Mucosa of descending colon (tissue), 3 donors: ENCODE measurements around the gene TMEM204. TPM values are rescaled to one million over a fixed set of nuclear protein-coding genes. Genes with fewer than 3 reads are reported as not detected.

Experiments
- ATAC-seq: fragments of 200-7000 bp; cut with Tn5 transposase; one replicate; pipeline ENCODE4 v1.9.1; 2020; ENCODE audit warnings: mild to moderate bottlenecking, moderate library complexity
- DNase-seq, 3 donors: peaks; one replicate each; pipeline ENCODE4 v3.0.0-alpha.2; 2020
- H3K36me3 ChIP-seq: fragments of 200-600 bp; one replicate; pipeline ENCODE4 v1.8.0; 2021; ENCODE audit warnings: low read depth, mild to moderate bottlenecking
- H3K4me1 ChIP-seq: fragments of 200-600 bp; one replicate; pipeline ENCODE4 v1.8.0; 2021; ENCODE audit warnings: low read depth, mild to moderate bottlenecking
- H3K4me3 ChIP-seq: fragments of 200-600 bp; one replicate; pipeline ENCODE4 v1.8.0; 2021; ENCODE audit warnings: mild to moderate bottlenecking
- H3K9me3 ChIP-seq: fragments of 200-600 bp; one replicate; pipeline ENCODE4 v1.8.0; 2021; ENCODE audit warnings: mild to moderate bottlenecking
- intact Hi-C, 2 donors: fragments of 100-400 bp; cut with DNase I in 1 of 2; cut with micrococcal nuclease in 1 of 2; formaldehyde crosslinking; loops; one replicate each; pipeline versions ENCODE4 v1.11.0 to v1.11.1; 2022; cut with DNase I, micrococcal nuclease
- total RNA-seq, 3 donors: library from RNA; stranded (reverse); fragmentation: NEBNext Ultra II Directional in 2 of 3; extraction: Animal tissue kit (Norgen Biotek cat#: 25700) in 2 of 3; gene quantifications; one replicate each; pipeline versions ENCODE4 v1.2.1 to v1.2.4, GENCODE V29; 2021 to 2023
- TF ChIP-seq, protein P1 (sequence below): fragments of 200-600 bp; IDR thresholded peaks from one replicate; pipeline ENCODE4 v1.8.0; 2022; ENCODE audit warnings: antibody characterized with exemption, mild to moderate bottlenecking
- donor health status: DM: no; HTN: no; CAD: no; lungs with moderate emphysema.
- donor health status: DM: no; HTN: no; CAD: no.
- donor health status: DM: no; HTN: yes; CAD: no.

TMEM204 gene
- total RNA-seq, 3 donors from 2014 or later: 3.4 to 10.3 (median 5.0) TPM

DNA sequence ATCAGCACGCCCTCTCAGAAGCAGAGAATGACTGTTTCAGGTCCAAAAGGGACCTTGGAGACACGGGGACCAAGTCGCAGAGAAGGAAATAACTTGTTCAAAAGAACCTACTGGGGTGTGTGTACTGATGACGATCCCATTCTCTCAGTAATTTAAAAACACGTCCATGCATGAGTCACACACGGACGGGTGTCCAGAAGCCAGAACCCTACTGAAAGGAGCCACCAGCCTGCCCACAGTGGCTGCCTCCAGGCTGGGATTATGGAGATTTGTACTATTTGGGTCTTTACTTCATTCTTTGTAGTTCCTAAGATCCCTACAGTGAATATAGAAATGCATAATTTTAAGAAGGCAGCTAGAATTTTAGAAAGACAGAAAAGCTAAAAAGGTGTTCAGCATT is 27.8 kb downstream of the TMEM204 start:
- intact Hi-C loops: no loop called here
- no peaks in the 10 kb centered on the region for H3K36me3 ChIP-seq
- no peak for ATAC-seq
- TF ChIP-seq, protein P1, sequence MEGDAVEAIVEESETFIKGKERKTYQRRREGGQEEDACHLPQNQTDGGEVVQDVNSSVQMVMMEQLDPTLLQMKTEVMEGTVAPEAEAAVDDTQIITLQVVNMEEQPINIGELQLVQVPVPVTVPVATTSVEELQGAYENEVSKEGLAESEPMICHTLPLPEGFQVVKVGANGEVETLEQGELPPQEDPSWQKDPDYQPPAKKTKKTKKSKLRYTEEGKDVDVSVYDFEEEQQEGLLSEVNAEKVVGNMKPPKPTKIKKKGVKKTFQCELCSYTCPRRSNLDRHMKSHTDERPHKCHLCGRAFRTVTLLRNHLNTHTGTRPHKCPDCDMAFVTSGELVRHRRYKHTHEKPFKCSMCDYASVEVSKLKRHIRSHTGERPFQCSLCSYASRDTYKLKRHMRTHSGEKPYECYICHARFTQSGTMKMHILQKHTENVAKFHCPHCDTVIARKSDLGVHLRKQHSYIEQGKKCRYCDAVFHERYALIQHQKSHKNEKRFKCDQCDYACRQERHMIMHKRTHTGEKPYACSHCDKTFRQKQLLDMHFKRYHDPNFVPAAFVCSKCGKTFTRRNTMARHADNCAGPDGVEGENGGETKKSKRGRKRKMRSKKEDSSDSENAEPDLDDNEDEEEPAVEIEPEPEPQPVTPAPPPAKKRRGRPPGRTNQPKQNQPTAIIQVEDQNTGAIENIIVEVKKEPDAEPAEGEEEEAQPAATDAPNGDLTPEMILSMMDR: no peak
- H3K4me1 ChIP-seq: no peaks in the 10 kb centered on the region
- H3K4me3 ChIP-seq: no peak overlapping the region
- DNase-seq: no peak
- H3K9me3 ChIP-seq: no peaks in the 10 kb centered on the region

DNA sequence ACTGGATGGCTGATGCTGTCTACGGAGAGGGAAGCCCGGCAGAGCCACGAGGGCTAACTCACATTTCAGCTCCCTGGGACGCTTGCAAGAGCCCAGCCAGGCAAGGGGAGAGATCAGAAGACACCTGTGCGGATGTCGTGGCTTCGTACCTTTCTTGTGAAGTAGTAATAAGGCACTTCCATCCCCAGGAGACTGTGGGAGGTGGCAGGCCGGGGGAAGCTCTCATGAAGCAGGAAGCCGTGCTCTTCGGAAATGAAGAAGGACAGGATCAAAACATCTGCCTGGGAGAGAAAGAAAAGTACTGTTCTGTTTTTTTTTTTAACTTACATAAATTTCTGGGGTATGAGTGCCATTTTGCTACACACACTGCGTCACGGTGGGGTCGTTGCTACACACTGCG is 28.4 kb downstream of the TMEM204 start:
- TF ChIP-seq, protein P1: no peak
- Histone ChIP-seq H3K36me3 (no peaks in the 10 kb centered on the region), H3K4me3 (no peak overlapping the region), H3K9me3 (no peaks in the 10 kb centered on the region), H3K4me1 (no peaks in the 10 kb centered on the region)
- DNase-seq (no peak), ATAC-seq (no peak)
- intact Hi-C loops: no loop called here

DNA sequence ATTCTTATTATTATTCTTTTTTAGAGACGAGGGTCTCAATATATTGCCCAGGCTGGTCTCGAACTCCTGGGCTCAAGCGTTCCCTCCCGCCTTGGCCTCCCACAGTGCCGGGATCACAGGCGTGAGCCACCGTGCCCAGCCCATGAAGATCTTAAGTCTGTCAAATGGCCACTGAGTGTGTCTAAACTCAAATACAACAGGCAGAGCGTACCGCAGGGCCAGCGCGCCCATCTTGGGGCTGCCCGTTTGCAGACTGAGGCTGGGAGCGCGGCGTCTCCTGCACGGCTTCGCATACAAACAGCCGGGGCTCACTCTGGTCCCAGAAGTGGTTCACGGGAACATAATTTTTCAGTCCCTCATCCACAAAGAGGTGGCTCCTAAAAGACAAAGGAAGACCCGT is 30.3 kb downstream of the TMEM204 start:
- Histone ChIP-seq H3K4me1 (no peaks in the 10 kb centered on the region), H3K4me3 (no peak overlapping the region), H3K9me3 (no peaks in the 10 kb centered on the region), H3K36me3 (no peaks in the 10 kb centered on the region)
- ATAC-seq (no peak), DNase-seq (no peak)
- TF ChIP-seq, protein P1: no peak
- intact Hi-C loops: no loop called here

DNA sequence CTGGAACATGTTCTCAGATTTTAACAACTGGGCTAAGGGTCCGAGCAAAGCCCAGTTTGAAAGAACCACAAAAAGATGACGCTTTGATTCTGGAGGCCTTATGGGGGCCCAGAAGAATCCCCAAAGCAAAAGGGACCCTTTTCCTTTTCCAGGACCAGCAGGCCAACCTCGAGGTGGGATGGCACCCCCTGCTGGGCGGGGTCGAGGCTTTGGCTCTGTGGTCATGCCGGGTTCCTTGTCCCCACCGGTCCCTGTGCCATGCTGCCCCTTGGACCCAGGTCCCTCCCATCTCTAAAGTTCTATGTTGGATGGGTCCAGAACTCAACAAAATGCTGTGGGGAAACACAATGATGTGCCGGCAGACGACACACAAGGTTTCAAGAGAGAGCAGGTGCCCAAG is 30.9 kb downstream of the TMEM204 start:
- Histone ChIP-seq H3K36me3 (no peaks in the 10 kb centered on the region), H3K9me3 (no peaks in the 10 kb centered on the region), H3K4me3 (no peak overlapping the region), H3K4me1 (no peaks in the 10 kb centered on the region)
- DNase-seq (no peak), ATAC-seq (no peak)
- TF ChIP-seq, protein P1: no peak
- intact Hi-C loops: no loop called here

DNA sequence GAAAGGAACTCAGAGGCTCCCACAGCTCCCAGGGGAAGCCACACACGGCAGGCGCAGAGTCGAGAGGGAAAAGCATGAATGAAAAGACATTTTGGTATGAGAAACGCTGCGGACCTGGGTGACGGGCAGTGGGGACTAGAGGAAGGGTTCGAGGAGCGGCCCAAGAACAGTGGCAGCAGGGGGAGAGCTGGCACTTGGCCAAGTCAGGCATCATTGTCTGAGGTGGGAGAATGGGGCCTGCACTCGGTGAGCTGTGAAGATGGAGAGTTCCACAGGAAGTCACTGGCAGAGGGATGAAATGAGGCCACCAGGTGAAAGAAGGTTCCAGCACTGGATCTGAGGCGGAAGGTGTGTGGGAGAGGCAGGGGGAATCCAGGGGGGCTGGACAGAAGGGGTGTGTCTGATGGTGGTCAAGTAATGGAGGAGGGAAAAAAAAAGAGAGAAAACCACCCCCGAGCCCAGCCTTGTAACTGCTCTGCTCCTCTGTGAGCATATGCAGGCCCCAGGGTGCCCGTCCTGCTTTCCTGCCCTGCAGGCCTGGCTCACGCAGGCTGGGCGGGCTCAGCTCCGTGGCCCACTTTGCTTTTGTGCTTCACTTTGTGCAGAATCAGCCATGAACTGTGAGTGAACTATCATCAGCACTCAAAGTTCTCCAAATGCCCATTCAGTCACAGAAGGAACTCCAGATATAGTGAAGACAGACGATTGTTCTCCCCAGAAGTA is 31.8 kb downstream of the TMEM204 start:
- H3K9me3 ChIP-seq: no peaks in the 10 kb centered on the region
- DNase-seq: no peak
- H3K4me1 ChIP-seq: no peaks in the 10 kb centered on the region
- no peak for ATAC-seq
- no peak overlapping the region for H3K4me3 ChIP-seq
- TF ChIP-seq, protein P1: no peak
- no peaks in the 10 kb centered on the region for H3K36me3 ChIP-seq
- intact Hi-C loops: no loop called here

DNA sequence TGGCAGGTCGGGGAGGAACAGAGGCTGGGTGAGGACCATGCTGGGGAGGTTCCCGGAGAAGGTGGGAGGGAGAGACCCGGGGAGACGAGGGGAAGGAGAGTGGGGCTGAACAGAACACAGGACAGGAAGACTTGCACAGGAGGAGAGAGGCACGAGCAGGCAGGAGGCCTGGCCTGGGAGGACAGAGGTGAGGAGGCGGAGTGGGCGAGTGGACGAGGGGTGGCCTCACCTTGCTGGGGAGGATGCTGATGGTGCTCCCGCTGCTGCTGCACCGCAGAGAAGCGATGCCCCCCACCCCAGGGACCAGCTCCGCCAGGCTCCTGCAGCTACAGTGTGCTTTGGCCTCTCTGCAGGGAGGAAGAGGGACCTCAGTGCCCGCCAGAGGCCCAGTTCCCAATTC is 34.5 kb downstream of the TMEM204 start:
- DNase-seq (no peak), ATAC-seq (no peak)
- no peaks in the 10 kb centered on the region for H3K9me3 ChIP-seq
- TF ChIP-seq, protein P1: no peak
- intact Hi-C loops: no loop called here
- H3K4me3 ChIP-seq: no peak overlapping the region
- no peaks in the 10 kb centered on the region for H3K36me3 ChIP-seq
- H3K4me1 ChIP-seq: no peaks in the 10 kb centered on the region
